ENCODE results near the gene CBX8. TPM values are rescaled to one million over a fixed set of nuclear protein-coding genes. Genes with fewer than 3 reads are reported as not detected.

CBX8 gene
- total and polyA plus RNA-seq, 2 of the 13 experiments (the other 11 are each of a cell fraction or from before 2014, with no cell fraction given) = 0.34 to 12.6 TPM

DNA sequence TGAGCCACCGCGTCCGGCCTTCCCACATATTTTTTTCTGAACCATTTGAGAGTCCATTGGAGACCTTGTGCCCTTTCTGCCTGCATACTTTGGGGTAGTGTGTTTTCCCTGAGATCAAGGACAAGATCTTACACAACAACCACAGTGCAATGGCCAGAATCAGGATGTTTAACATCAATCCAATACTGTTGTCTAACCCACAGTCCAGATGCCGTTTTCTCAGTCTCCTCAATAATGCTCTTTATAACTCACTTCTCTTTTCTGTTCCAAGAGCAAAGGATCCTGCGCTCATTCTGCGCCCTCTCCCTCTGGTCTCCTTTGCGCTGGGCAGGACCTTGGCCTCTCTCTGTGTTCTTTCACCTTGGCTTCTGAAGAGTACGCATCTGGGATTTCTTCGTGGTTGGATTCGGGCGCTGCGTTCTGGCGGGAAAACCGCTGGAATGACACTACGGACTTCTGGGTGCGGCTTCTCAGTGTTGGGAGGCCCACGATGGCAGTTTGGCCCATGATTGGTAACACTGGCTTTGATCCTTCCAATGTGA is 25.8 kb upstream of the CBX8 start (continued):
- TF ChIP-seq ZNF501 (CRISPR knock-in tag; IDR thresholded peaks at IDR 0.05) = peak; percentile 22; the same call in 1 of the 2 replicates
- TF ChIP-seq, protein P1, sequence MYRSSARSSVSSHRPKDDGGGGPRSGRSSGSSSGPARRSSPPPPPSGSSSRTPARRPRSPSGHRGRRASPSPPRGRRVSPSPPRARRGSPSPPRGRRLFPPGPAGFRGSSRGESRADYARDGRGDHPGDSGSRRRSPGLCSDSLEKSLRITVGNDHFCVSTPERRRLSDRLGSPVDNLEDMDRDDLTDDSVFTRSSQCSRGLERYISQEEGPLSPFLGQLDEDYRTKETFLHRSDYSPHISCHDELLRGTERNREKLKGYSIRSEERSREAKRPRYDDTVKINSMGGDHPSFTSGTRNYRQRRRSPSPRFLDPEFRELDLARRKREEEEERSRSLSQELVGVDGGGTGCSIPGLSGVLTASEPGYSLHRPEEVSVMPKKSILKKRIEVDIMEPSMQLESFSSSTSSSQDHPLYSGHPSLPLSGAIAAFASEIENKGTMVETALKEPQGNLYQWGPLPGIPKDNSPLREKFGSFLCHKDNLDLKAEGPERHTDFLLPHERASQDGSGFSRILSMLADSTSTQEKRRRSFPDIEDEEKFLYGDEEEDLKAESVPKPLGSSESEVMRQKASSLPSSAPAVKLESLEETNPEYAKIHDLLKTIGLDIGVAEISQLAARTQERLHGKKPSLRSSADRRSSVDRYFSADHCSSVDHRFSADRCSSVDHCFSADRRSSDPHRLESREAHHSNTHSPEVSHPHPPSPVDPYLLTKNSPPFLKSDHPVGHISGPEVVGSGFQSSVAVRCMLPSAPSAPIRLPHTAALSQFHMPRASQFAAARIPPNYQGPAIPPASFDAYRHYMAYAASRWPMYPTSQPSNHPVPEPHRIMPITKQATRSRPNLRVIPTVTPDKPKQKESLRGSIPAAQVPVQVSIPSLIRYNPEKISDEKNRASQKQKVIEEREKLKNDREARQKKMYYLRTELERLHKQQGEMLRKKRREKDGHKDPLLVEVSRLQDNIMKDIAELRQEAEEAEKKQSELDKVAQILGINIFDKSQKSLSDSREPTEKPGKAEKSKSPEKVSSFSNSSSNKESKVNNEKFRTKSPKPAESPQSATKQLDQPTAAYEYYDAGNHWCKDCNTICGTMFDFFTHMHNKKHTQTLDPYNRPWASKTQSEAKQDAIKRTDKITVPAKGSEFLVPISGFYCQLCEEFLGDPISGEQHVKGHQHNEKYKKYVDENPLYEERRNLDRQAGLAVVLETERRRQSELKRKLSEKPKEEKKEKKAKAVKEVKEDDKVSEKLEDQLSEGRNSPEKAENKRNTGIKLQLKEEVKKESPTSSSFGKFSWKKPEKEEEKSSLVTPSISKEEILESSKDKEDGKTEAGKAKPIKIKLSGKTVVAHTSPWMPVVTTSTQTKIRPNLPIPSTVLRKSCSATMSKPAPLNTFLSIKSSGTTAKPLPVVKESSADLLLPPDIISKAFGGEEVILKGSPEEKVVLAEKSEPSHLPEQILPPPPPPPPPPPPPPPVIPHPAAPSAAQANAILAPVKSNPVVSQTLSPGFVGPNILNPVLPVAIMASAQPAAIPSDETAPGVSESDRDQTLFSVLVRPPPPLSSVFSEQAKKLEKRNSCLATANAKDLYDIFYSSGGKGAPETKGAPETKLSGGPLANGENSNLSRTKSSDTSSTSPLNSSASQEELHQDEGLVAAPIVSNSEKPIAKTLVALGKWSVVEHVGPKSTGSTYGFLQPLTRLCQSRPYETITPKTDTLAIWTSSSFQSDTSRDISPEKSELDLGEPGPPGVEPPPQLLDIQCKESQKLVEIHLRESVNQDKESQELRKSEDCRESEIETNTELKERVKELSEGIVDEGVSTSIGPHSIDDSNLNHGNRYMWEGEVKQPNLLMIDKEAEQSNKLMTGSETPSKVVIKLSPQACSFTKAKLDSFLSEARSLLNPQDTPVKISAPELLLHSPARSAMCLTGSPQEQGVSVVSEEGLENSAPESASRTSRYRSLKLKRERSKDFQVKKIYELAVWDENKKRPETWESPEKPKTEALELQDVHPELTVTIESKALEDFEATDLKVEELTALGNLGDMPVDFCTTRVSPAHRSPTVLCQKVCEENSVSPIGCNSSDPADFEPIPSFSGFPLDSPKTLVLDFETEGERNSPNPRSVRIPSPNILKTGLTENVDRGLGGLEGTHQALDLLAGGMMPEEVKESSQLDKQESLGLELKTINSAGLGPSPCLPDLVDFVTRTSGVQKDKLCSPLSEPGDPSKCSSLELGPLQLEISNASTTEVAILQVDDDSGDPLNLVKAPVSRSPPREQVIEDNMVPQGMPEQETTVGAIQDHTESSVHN (CRISPR knock-in tag; IDR thresholded peaks at IDR 0.05) = no peak
- no peak for TF ChIP-seq HES4 (CRISPR knock-in tag; IDR thresholded peaks at IDR 0.05; ENCODE audit: borderline replicate concordance)
- TF ChIP-seq, protein P2, sequence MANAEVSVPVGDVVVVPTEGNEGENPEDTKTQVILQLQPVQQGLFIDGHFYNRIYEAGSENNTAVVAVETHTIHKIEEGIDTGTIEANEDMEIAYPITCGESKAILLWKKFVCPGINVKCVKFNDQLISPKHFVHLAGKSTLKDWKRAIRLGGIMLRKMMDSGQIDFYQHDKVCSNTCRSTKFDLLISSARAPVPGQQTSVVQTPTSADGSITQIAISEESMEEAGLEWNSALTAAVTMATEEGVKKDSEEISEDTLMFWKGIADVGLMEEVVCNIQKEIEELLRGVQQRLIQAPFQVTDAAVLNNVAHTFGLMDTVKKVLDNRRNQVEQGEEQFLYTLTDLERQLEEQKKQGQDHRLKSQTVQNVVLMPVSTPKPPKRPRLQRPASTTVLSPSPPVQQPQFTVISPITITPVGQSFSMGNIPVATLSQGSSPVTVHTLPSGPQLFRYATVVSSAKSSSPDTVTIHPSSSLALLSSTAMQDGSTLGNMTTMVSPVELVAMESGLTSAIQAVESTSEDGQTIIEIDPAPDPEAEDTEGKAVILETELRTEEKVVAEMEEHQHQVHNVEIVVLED (CRISPR knock-in tag; IDR thresholded peaks at IDR 0.05; ENCODE audit: borderline replicate concordance) = peak; percentile 48; the same call in 1 of the 2 replicates
- no peak for TF ChIP-seq NBN (conservative IDR thresholded peaks at IDR 0.05)
- no peak for TF ChIP-seq STAG1 (CRISPR knock-in tag; IDR thresholded peaks at IDR 0.05)
- no peak for TF ChIP-seq ZNF432 (CRISPR knock-in tag; IDR thresholded peaks at IDR 0.05; ENCODE audit: borderline replicate concordance)
- 0 out of 2 replicates have a peak, but pooled peaks have one; percentile 79 for TF ChIP-seq ZNF598 (CRISPR knock-in tag; IDR thresholded peaks at IDR 0.05; ENCODE audit: borderline replicate concordance)
- TF ChIP-seq, protein P3, sequence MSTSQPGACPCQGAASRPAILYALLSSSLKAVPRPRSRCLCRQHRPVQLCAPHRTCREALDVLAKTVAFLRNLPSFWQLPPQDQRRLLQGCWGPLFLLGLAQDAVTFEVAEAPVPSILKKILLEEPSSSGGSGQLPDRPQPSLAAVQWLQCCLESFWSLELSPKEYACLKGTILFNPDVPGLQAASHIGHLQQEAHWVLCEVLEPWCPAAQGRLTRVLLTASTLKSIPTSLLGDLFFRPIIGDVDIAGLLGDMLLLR (CRISPR knock-in tag; IDR thresholded peaks at IDR 0.05) = no peak
- TF ChIP-seq ZNF557 (CRISPR knock-in tag; IDR thresholded peaks at IDR 0.05) = peak; percentile 51; the same call in 1 of the 2 replicates
- TF ChIP-seq THAP8 (CRISPR knock-in tag; IDR thresholded peaks at IDR 0.05; ENCODE audit: borderline replicate concordance) = no peak
- TF ChIP-seq SOX13 (IDR thresholded peaks at IDR 0.05) = peak; percentile 61; the same call in 1 of the 2 replicates
- peak in 1 of 2 experiments; percentile 89; a peak in 2 of 4 replicates for TF ChIP-seq SOX13 (CRISPR knock-in tag; conservative IDR thresholded peaks at IDR 0.05 in 1 of 2, IDR thresholded peaks at IDR 0.05 in 1 of 2)
- peak; percentile 97 for TF ChIP-seq ZBTB42 (CRISPR knock-in tag; IDR thresholded peaks at IDR 0.05)
- peak; percentile 91; the same call in 1 of the 2 replicates for TF ChIP-seq ZNF414 (CRISPR knock-in tag; IDR thresholded peaks at IDR 0.05)
- 0 out of 2 replicates have a peak, but pooled peaks have one; percentile 59 for TF ChIP-seq BRD4 (CRISPR knock-in tag; IDR thresholded peaks at IDR 0.05)
- TF ChIP-seq NFIC (IDR thresholded peaks at IDR 0.05; ENCODE audit: low read length) = 0 out of 2 replicates have a peak, but pooled peaks have one; percentile 58

Data from HepG2 (cell line).